ENCODE results near the gene BAIAP2. TPM values are rescaled to one million over a fixed set of nuclear protein-coding genes. Genes with fewer than 3 reads are reported as not detected.

The BAIAP2 gene
- 10 to 100 TPM in 1 of 2 donors, 1 to 10 TPM in 1; 8.0 to 11.5 TPM for total RNA-seq

GRCh38 chr17:81034779-81035520, at the start of gene BAIAP2:
Gene BAIAP2, plus strand, starts transcription at chr17:81035151. Its CDS starts 104 bp downstream, at chr17:81035255.
- Histone ChIP-seq H3K27me3 (no peaks in the 10 kb centered on the region), H3K4me3 (peak within 1 kb of the TSS in 1 of 2 donors; percentile 30), H3K36me3 (replicated peaks in 1 of 2; ENCODE audit: insufficient read depth in 1 of 2, low read depth in 2 of 2) (no peaks in the 10 kb centered on the region), H3K27ac (peak within 1 kb of the TSS; percentile 2 to 54 (median 22)), H3K9me3 (no peaks in the 10 kb centered on the region), H3K4me1 (peaks cover 74% of the 10 kb centered on the region)
- intact Hi-C loops (cut with DNase I) = no loop called here
- DNase-seq (peak; percentile 96 to 99 (median 98)), ATAC-seq (peak; percentile 81)
- TF ChIP-seq, protein P1, sequence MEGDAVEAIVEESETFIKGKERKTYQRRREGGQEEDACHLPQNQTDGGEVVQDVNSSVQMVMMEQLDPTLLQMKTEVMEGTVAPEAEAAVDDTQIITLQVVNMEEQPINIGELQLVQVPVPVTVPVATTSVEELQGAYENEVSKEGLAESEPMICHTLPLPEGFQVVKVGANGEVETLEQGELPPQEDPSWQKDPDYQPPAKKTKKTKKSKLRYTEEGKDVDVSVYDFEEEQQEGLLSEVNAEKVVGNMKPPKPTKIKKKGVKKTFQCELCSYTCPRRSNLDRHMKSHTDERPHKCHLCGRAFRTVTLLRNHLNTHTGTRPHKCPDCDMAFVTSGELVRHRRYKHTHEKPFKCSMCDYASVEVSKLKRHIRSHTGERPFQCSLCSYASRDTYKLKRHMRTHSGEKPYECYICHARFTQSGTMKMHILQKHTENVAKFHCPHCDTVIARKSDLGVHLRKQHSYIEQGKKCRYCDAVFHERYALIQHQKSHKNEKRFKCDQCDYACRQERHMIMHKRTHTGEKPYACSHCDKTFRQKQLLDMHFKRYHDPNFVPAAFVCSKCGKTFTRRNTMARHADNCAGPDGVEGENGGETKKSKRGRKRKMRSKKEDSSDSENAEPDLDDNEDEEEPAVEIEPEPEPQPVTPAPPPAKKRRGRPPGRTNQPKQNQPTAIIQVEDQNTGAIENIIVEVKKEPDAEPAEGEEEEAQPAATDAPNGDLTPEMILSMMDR (IDR thresholded peaks at IDR 0.05) = peak in 1 of 7 experiments; percentile 23
- peak; percentile 96 to 98 (median 98) for TF ChIP-seq POLR2A (IDR thresholded peaks at IDR 0.05)
- 1% methylated on average over 39 of the region's 92 CpGs; no CpG with 5 or more reads in 1 of the 2 donors for WGBS, 2 donors

DNA sequence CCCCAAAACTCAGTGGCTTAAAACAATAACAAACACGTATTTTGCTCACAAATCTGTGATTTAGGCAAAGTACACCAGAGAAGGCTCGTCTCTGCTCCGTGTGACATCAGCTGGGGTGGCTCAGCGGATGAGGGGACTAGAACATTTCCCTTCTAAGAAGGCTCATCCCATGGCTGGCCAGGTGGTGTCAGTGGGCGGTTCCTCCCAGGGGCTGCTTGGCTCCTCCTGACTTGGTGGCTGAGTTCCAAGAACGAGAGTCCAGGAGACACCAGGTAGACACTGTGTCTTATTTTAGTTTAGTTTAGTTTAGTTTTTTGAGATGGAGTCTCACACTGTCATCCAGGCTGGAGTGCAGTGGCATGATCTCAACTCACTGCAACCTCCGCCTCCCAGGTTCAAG, 48.9 kb upstream of the BAIAP2 start:
- intact Hi-C loops (cut with DNase I) = no loop called here
- DNase-seq = no peak
- Histone ChIP-seq H3K27ac (no peak overlapping the region), H3K9me3 (no peaks in the 10 kb centered on the region), H3K36me3 (replicated peaks in 1 of 2; ENCODE audit: insufficient read depth in 1 of 2, low read depth in 2 of 2) (no peaks in the 10 kb centered on the region), H3K4me1 (peaks cover 19% of the 10 kb centered on the region), H3K4me3 (no peak overlapping the region), H3K27me3 (peaks cover 0 to 8% of the 10 kb centered on the region in 2 donors)
- WGBS, 2 donors = 65 to 80% methylated on average over 6 to 7 of the region's 7 CpGs
- TF ChIP-seq, protein P1 (IDR thresholded peaks at IDR 0.05) = no peak
- TF ChIP-seq POLR2A (IDR thresholded peaks at IDR 0.05) = no peak
- ATAC-seq = no peak

- Histone ChIP-seq H3K27ac (no peak overlapping the region), H3K4me3 (no peak overlapping the region), H3K4me1 (peaks cover 15% of the 10 kb centered on the region), H3K9me3 (no peaks in the 10 kb centered on the region), H3K36me3 (replicated peaks in 1 of 2; ENCODE audit: insufficient read depth in 1 of 2, low read depth in 2 of 2) (no peaks in the 10 kb centered on the region), H3K27me3 (no peaks in the 10 kb centered on the region)
- DNase-seq (peak in 2 of 4 donors; percentile 10 to 11), ATAC-seq (no peak)
- no peak for TF ChIP-seq POLR2A (IDR thresholded peaks at IDR 0.05)
- TF ChIP-seq, protein P1 (IDR thresholded peaks at IDR 0.05) = no peak
- WGBS, 2 donors = 50 to 92% methylated on average over 2 to 17 of the region's 18 CpGs
- intact Hi-C loops (cut with DNase I) = no loop called here
Observed at GRCh38 chr17:80986816-80987475, 48.0 kb upstream of the BAIAP2 start.

GRCh38 chr17:80987941-80988461, 47.0 kb upstream of the BAIAP2 start:
- DNase-seq (peak in 2 of 4 donors; percentile 12 to 19), ATAC-seq (no peak)
- TF ChIP-seq, protein P1 (IDR thresholded peaks at IDR 0.05) = no peak
- TF ChIP-seq POLR2A (IDR thresholded peaks at IDR 0.05) = no peak
- WGBS, 2 donors = 52 to 62% methylated on average over 7 to 16 of the region's 16 CpGs
- H3K27me3 ChIP-seq = no peaks in the 10 kb centered on the region
- no peaks in the 10 kb centered on the region for H3K36me3 ChIP-seq (replicated peaks in 1 of 2; ENCODE audit: insufficient read depth in 1 of 2, low read depth in 2 of 2)
- intact Hi-C loops (cut with DNase I) = no loop called here
- H3K4me1 ChIP-seq = peaks cover 21% of the 10 kb centered on the region
- no peak overlapping the region for H3K27ac ChIP-seq
- H3K4me3 ChIP-seq = no peak overlapping the region
- no peaks in the 10 kb centered on the region for H3K9me3 ChIP-seq
